ENCODE measurements around the gene FAM184A. TPM values are rescaled to one million over a fixed set of nuclear protein-coding genes. Genes with fewer than 3 reads are reported as not detected.

The FAM184A gene
- total RNA-seq, 1 experiment from 2014 or later, result 8.7 TPM

DNA sequence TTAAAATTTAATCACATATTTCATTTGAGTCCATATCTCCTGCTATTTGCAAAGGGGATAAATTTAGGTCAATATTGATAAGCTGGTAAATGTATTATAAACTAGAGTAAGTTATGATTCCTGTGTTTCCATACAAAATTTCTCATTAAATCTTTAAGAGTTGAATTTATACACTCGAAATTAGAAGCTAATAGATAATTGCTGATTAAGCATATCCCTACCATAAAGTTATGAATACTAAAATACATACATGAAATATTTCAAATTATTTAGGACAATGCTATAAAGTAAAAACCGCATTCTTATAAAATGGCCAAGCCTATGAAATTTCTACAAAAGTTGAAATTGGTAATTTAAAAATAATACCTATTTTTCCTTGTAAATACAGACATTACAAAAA lies 71.5 kb downstream of the FAM184A start:
- ChIA-PET POLR2A (no interaction called here), CTCF (interaction anchor here (0.6 kb wide), 1 partner anchor 9 kb away, joined by 3 read pairs; no protein-coding TSS in a partner anchor)
- BruUV-seq (replicated peaks), result no TSS peak
- DNase-seq (ENCODE audit: low read depth, low spot score) (no peak), ATAC-seq (no peak)
- Histone ChIP-seq H3K36me3 (ENCODE audit: control insufficient read depth, insufficient read depth, low read length) (no peaks in the 10 kb centered on the region; the same call in 1 of the 2 replicates), H3K4me3 (ENCODE audit: low read depth in 2 of 2, low read length in 2 of 2) (no peak overlapping the region), H3K27ac (ENCODE audit: low read length) (no peak overlapping the region), H3K4me1 (ENCODE audit: control insufficient read depth, insufficient read depth, low read length) (no peaks in the 10 kb centered on the region), H3K27me3 (ENCODE audit: control insufficient read depth, insufficient read depth, low read length) (no peaks in the 10 kb centered on the region), H3K9me3 (ENCODE audit: control insufficient read depth, insufficient read depth, low read depth, low read length) (no peaks in the 10 kb centered on the region)
- in situ Hi-C loops (cut with HindIII; ENCODE audit: low pct_unique_long_range_greater_than_20kb, low sequenced_read_pairs), result no loop called here
- TF ChIP-seq SIN3A (IDR thresholded peaks at IDR 0.05; ENCODE audit: borderline replicate concordance, insufficient read depth, low read depth, low read length) (no peak), TCF7L2 (IDR thresholded peaks at IDR 0.05; ENCODE audit: low read depth, low read length) (no peak)
- intact Hi-C loops (cut with micrococcal nuclease; ENCODE audit: unreplicated experiment), result no loop called here

GRCh38 chr6:119002069-119002468 lies 76.4 kb downstream of the FAM184A start:
- no peak overlapping the region for H3K27ac ChIP-seq (ENCODE audit: low read length)
- TF ChIP-seq REST (IDR thresholded peaks at IDR 0.05; ENCODE audit: insufficient read depth in 1 of 2, low read depth in 2 of 2, low read length in 1 of 2) (no peak), TCF7L2 (IDR thresholded peaks at IDR 0.05; ENCODE audit: low read depth, low read length) (no peak), POLR2AphosphoS5 (IDR thresholded peaks at IDR 0.05; ENCODE audit: low read depth, low read length) (no peak), SIN3A (IDR thresholded peaks at IDR 0.05; ENCODE audit: borderline replicate concordance, insufficient read depth, low read depth, low read length) (no peak)
- TF ChIP-seq, protein P1, sequence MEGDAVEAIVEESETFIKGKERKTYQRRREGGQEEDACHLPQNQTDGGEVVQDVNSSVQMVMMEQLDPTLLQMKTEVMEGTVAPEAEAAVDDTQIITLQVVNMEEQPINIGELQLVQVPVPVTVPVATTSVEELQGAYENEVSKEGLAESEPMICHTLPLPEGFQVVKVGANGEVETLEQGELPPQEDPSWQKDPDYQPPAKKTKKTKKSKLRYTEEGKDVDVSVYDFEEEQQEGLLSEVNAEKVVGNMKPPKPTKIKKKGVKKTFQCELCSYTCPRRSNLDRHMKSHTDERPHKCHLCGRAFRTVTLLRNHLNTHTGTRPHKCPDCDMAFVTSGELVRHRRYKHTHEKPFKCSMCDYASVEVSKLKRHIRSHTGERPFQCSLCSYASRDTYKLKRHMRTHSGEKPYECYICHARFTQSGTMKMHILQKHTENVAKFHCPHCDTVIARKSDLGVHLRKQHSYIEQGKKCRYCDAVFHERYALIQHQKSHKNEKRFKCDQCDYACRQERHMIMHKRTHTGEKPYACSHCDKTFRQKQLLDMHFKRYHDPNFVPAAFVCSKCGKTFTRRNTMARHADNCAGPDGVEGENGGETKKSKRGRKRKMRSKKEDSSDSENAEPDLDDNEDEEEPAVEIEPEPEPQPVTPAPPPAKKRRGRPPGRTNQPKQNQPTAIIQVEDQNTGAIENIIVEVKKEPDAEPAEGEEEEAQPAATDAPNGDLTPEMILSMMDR (IDR thresholded peaks at IDR 0.05), result no peak
- intact Hi-C loops (cut with micrococcal nuclease; ENCODE audit: unreplicated experiment) (no loop called here), in situ Hi-C loops (cut with HindIII; ENCODE audit: low pct_unique_long_range_greater_than_20kb, low sequenced_read_pairs) (no loop called here)
- ATAC-seq (no peak), DNase-seq (ENCODE audit: low read depth, low spot score) (no peak)
- H3K9me3 ChIP-seq (ENCODE audit: control insufficient read depth, insufficient read depth, low read depth, low read length), result no peaks in the 10 kb centered on the region
- ChIA-PET POLR2A (no interaction called here), CTCF (no interaction called here)
- no peaks in the 10 kb centered on the region for H3K4me1 ChIP-seq (ENCODE audit: control insufficient read depth, insufficient read depth, low read length)
- BruUV-seq (replicated peaks), result no TSS peak
- no peaks in the 10 kb centered on the region for H3K27me3 ChIP-seq (ENCODE audit: control insufficient read depth, insufficient read depth, low read length)
- H3K36me3 ChIP-seq (ENCODE audit: control insufficient read depth, insufficient read depth, low read length), result no peaks in the 10 kb centered on the region; the same call in 1 of the 2 replicates
- no peak overlapping the region for H3K4me3 ChIP-seq (ENCODE audit: low read depth in 2 of 2, low read length in 2 of 2)

- TF ChIP-seq REST (IDR thresholded peaks at IDR 0.05; ENCODE audit: insufficient read depth in 1 of 2, low read depth in 2 of 2, low read length in 1 of 2) (no peak), TCF7L2 (IDR thresholded peaks at IDR 0.05; ENCODE audit: low read depth, low read length) (no peak), POLR2AphosphoS5 (IDR thresholded peaks at IDR 0.05; ENCODE audit: low read depth, low read length) (no peak), SIN3A (IDR thresholded peaks at IDR 0.05; ENCODE audit: borderline replicate concordance, insufficient read depth, low read depth, low read length) (no peak)
- TF ChIP-seq, protein P1 (IDR thresholded peaks at IDR 0.05), result no peak
- Histone ChIP-seq H3K4me3 (ENCODE audit: low read depth in 2 of 2, low read length in 2 of 2) (no peak overlapping the region), H3K27ac (ENCODE audit: low read length) (no peak overlapping the region), H3K9me3 (ENCODE audit: control insufficient read depth, insufficient read depth, low read depth, low read length) (no peaks in the 10 kb centered on the region), H3K36me3 (ENCODE audit: control insufficient read depth, insufficient read depth, low read length) (no peaks in the 10 kb centered on the region; the same call in 1 of the 2 replicates), H3K27me3 (ENCODE audit: control insufficient read depth, insufficient read depth, low read length) (no peaks in the 10 kb centered on the region), H3K4me1 (ENCODE audit: control insufficient read depth, insufficient read depth, low read length) (no peaks in the 10 kb centered on the region)
- ATAC-seq (no peak), DNase-seq (ENCODE audit: low read depth, low spot score) (no peak)
- ChIA-PET POLR2A (no interaction called here), CTCF (no interaction called here)
- in situ Hi-C loops (cut with HindIII; ENCODE audit: low pct_unique_long_range_greater_than_20kb, low sequenced_read_pairs) (no loop called here), intact Hi-C loops (cut with micrococcal nuclease; ENCODE audit: unreplicated experiment) (no loop called here)
- BruUV-seq (replicated peaks), result no TSS peak
These were observed 78.9 kb downstream of the FAM184A start for GRCh38 chr6:118999494-119000040.
